HepG2 (cell line): ENCODE results near the gene SH2B2. TPM values are rescaled to one million over a fixed set of nuclear protein-coding genes. Genes with fewer than 3 reads are reported as not detected.

Experiments used
- BATF2 ChIP-seq: sonication (generic); formaldehyde crosslinking; IDR thresholded peaks from 2 replicates; pipeline ENCODE4 v1.8.0; 2022; ENCODE audit warnings: mild to moderate bottlenecking, missing genetic modification reagents, moderate library complexity
- CEBPG ChIP-seq: IDR thresholded peaks from 2 replicates; pipeline ENCODE4 v1.6.1; 2016
- CSRNP1 ChIP-seq: sonication (generic); formaldehyde crosslinking; IDR thresholded peaks from 2 replicates; pipeline ENCODE4 v1.8.1; 2023; ENCODE audit warnings: mild to moderate bottlenecking, missing genetic modification reagents
- DPF2 ChIP-seq: sonication (generic); formaldehyde crosslinking; IDR thresholded peaks from 2 replicates; pipeline ENCODE4 v1.4.0; 2020; ENCODE audit warnings: mild to moderate bottlenecking, low read depth, missing genetic modification reagents, borderline replicate concordance
- ELF3 ChIP-seq: IDR thresholded peaks from 2 replicates; pipeline ENCODE4 v1.6.1; 2016; ENCODE audit warnings: missing genetic modification reagents, missing compliant biosample characterization
- ELF4 ChIP-seq: sonication (generic); formaldehyde crosslinking; IDR thresholded peaks from 2 replicates; pipeline ENCODE4 v1.5.0; 2020; ENCODE audit warnings: missing genetic modification reagents, mild to moderate bottlenecking, moderate library complexity, borderline replicate concordance
- FLYWCH1 ChIP-seq: sonication (generic); formaldehyde crosslinking; IDR thresholded peaks from 2 replicates; pipeline ENCODE4 v1.8.1; 2023; ENCODE audit warnings: mild to moderate bottlenecking, missing genetic modification reagents
- GABPB1 ChIP-seq: IDR thresholded peaks from 2 replicates; pipeline ENCODE4 v1.6.1; 2016; ENCODE audit warnings: mild to moderate bottlenecking, missing genetic modification reagents, moderate library complexity, missing compliant biosample characterization
- HNRNPH1 ChIP-seq: fragments of 200-400 bp; formaldehyde crosslinking; optimal IDR thresholded peaks from 2 replicates; pipeline ENCODE3; 2017; ENCODE audit warnings: mild to moderate bottlenecking, low read depth, low read length
- IRF2 ChIP-seq: IDR thresholded peaks from 2 replicates; pipeline ENCODE4 v1.6.1; 2018; ENCODE audit warnings: missing genetic modification reagents, missing compliant biosample characterization
- RAD21 ChIP-seq: fragments of 450-650 bp; formaldehyde crosslinking; IDR thresholded peaks from 2 replicates; pipeline ENCODE4 v1.5.0; 2020; ENCODE audit warnings: mild to moderate bottlenecking
- RELA ChIP-seq: sonication (generic); formaldehyde crosslinking; IDR thresholded peaks from 2 replicates; pipeline ENCODE4 v1.4.0; 2020; ENCODE audit warnings: missing genetic modification reagents
- TBX3 ChIP-seq: fragments of 450-650 bp; IDR thresholded peaks from 2 replicates; pipeline ENCODE4 v1.6.1; 2017; ENCODE audit warnings: antibody characterized with exemption, mild to moderate bottlenecking, inconsistent platforms, borderline replicate concordance
- XRCC5 ChIP-seq: fragments of 200-400 bp; formaldehyde crosslinking; optimal IDR thresholded peaks from 2 replicates; pipeline ENCODE3; 2017; ENCODE audit warnings: mild to moderate bottlenecking, low read length
- ZBTB26 ChIP-seq: IDR thresholded peaks from 2 replicates; pipeline ENCODE4 v1.6.1; 2016; ENCODE audit warnings: missing compliant biosample characterization, missing genetic modification reagents, borderline replicate concordance
- ZBTB3 ChIP-seq: sonication (generic); formaldehyde crosslinking; IDR thresholded peaks from 2 replicates; pipeline ENCODE4 v1.4.0; 2020; ENCODE audit warnings: low read depth, mild to moderate bottlenecking, moderate library complexity, missing genetic modification reagents, borderline replicate concordance
- ZBTB8A ChIP-seq: sonication (generic); formaldehyde crosslinking; IDR thresholded peaks from 2 replicates; pipeline ENCODE4 v1.4.0; 2020; ENCODE audit warnings: mild to moderate bottlenecking, low read depth, missing genetic modification reagents, borderline replicate concordance
- ZFP36L1 ChIP-seq: sonication (generic); formaldehyde crosslinking; IDR thresholded peaks from 2 replicates; pipeline ENCODE4 v1.8.0; 2022; ENCODE audit warnings: mild to moderate bottlenecking, missing genetic modification reagents, moderate library complexity
- ZNF264 ChIP-seq: sonication (generic); formaldehyde crosslinking; IDR thresholded peaks from 2 replicates; pipeline ENCODE4 v1.4.0; 2020; ENCODE audit warnings: missing genetic modification reagents
- ZNF274 ChIP-seq: sonication (generic); formaldehyde crosslinking; IDR thresholded peaks from 2 replicates; pipeline ENCODE4 v1.5.1; 2020; ENCODE audit warnings: mild to moderate bottlenecking, missing genetic modification reagents
- ZNF580 ChIP-seq: IDR thresholded peaks from 2 replicates; pipeline ENCODE4 v1.6.1; 2016; ENCODE audit warnings: low read depth, borderline replicate concordance
- ZNF589 ChIP-seq: sonication (generic); formaldehyde crosslinking; conservative IDR thresholded peaks from 2 replicates; pipeline ENCODE4 v1.8.0; 2022; ENCODE audit warnings: mild to moderate bottlenecking, moderate library complexity, missing genetic modification reagents
- ZNF720 ChIP-seq: sonication (generic); formaldehyde crosslinking; IDR thresholded peaks from 2 replicates; pipeline ENCODE4 v1.4.0; 2020; ENCODE audit warnings: missing genetic modification reagents
- ZNF792 ChIP-seq: IDR thresholded peaks from 2 replicates; pipeline ENCODE4 v1.6.1; 2016
- ZSCAN25 ChIP-seq: sonication (generic); formaldehyde crosslinking; IDR thresholded peaks from 2 replicates; pipeline ENCODE4 v1.8.0; 2022; ENCODE audit warnings: mild to moderate bottlenecking, missing genetic modification reagents
- polyA plus RNA-seq, 8 experiments: library from polyadenylated mRNA; depleted of rRNA in 3 of 8; stranded (reverse) in 7 of 8; unstranded in 1 of 8; fragments of >200 nt; fragmentation: Illumina TruSeq in 4 of 8; extraction: Trizol in 4 of 8; gene quantifications; 2 replicates each; pipeline versions ENCODE4 v1.2.1 to v1.2.3, GENCODE V29; 2011 to 2016; ENCODE audit warnings: low read depth in 4 of 8, missing spikeins in 1 of 8, mixed read lengths in 1 of 8; ENCODE audit not compliant: insufficient read depth in 1 of 8
- total RNA-seq, 5 experiments: library from RNA; depleted of rRNA; stranded (reverse); fragments of >200 nt; fragmentation: Illumina TruSeq; extraction: Trizol; gene quantifications; 2 replicates each; pipeline ENCODE4 v1.2.3, GENCODE V29; 2016; ENCODE audit warnings: low read depth in 1 of 5

SH2B2 gene
- total and polyA plus RNA-seq, 2 of the 13 experiments (the other 11 are each of a cell fraction or from before 2014, with no cell fraction given) = 0.46 to 1.3 TPM

DNA sequence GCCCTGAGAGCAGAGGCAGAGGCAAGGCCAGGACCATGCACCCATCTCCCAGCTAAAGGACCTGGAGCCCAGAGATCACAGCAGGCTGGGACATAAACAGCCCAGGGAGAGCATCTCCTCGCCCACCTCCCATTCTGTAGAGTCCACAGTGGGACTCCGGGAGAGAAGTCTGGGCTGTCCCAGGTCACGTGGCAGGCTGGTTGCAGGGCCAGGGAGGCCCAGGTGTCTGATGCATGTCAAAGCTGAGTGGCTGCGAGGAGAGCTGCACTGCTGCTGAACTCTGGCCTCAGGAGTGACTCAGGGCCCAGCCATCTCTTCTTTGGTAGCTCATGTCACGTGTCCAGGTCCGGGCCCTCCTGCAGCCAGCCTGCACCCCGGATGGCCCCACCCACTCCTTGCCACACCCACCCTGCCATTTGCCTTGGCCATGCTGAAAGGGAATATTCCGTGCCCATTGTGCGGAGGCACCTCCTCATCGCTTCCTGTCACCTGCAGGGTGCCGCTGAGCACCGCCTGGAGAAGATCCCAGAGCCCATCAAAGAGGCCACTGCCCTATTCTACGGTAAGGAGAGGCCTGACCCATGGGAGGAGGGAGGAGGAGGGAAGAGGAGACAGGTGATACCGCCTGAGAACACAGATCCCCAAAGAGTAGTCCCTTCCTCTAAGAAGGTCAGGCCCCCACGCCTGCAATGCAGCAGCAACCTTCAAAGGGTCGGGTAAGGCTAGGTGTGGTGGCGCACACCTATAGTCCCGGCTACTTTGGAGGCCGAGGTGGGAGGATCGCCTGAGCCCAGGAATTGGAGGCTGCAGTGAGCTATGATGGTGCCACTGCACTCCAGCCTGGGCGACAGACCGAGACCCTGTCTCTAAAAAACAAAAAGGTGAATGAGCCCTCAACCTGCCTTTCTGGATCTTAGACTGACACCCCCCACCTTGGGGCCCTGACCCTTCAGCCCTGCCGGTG is 12.6 kb upstream of the SH2B2 start (continued):
- TF ChIP-seq ELF3 = peak; percentile 45
- TF ChIP-seq ZNF792 = 0 out of 2 replicates have a peak, but pooled peaks have one; percentile 45
- peak; percentile 41; the same call in 1 of the 2 replicates for TF ChIP-seq GABPB1 (CRISPR knock-in tag)
- TF ChIP-seq TBX3 = 0 out of 2 replicates have a peak, but pooled peaks have one; percentile 41
- no peak for TF ChIP-seq RAD21 (CRISPR knock-in tag)
- no peak; the same call in 1 of the 2 replicates for TF ChIP-seq ZNF274 (CRISPR knock-in tag)
- 0 out of 2 replicates have a peak, but pooled peaks have one; percentile 8 for TF ChIP-seq CEBPG (CRISPR knock-in tag)
- no peak for TF ChIP-seq ZBTB8A (CRISPR knock-in tag)
- no peak for TF ChIP-seq HNRNPH1
- TF ChIP-seq ZSCAN25 = peak; percentile 22; the same call in 1 of the 2 replicates
- no peak for TF ChIP-seq ZBTB3 (CRISPR knock-in tag)
- no peak for TF ChIP-seq FLYWCH1
- TF ChIP-seq XRCC5 = peak; percentile 76
- 0 out of 2 replicates have a peak, but pooled peaks have one; percentile 41 for TF ChIP-seq CSRNP1 (CRISPR knock-in tag)
- peak; percentile 71; the same call in 1 of the 2 replicates for TF ChIP-seq IRF2 (CRISPR knock-in tag)
- TF ChIP-seq ZNF264 (CRISPR knock-in tag) = no peak
- TF ChIP-seq ZBTB26 (CRISPR knock-in tag) = no peak
- TF ChIP-seq DPF2 (CRISPR knock-in tag) = peak; percentile 61; the same call in 1 of the 2 replicates
- peak; percentile 64; the same call in 1 of the 2 replicates for TF ChIP-seq ZNF580
- no peak for TF ChIP-seq BATF2 (CRISPR knock-in tag)
- no peak for TF ChIP-seq RELA (CRISPR knock-in tag)
- TF ChIP-seq ZFP36L1 (CRISPR knock-in tag) = no peak
- no peak for TF ChIP-seq ELF4
- TF ChIP-seq ZNF589 (CRISPR knock-in tag) = no peak
- TF ChIP-seq ZNF720 (CRISPR knock-in tag) = no peak
